GM12864 (cell line): Measurements from ENCODE around the gene PHTF2.
"Not testable (repeated sequence)": the region's sequence is repeated elsewhere in the genome, so short reads cannot be mapped to it uniquely, and the experiment has no call there.

Experiments used
- DNase-seq: peaks from one replicate; pipeline ENCODE4 v3.0.0-alpha.2; 2011; ENCODE audit warnings: low read depth
- H3K4me3 ChIP-seq: 2 replicates; pipeline ENCODE4 v1.5.1; 2011; ENCODE audit warnings: mild to moderate bottlenecking, low read depth, low read length, control low read depth
- TF ChIP-seq, protein P1 (sequence below): IDR thresholded peaks from 2 replicates; pipeline ENCODE4 v1.5.1; 2011; ENCODE audit warnings: low read depth, mild to moderate bottlenecking, moderate library complexity, low read length, control low read depth, inconsistent platforms; ENCODE audit errors: missing control alignments

PHTF2 gene

DNA sequence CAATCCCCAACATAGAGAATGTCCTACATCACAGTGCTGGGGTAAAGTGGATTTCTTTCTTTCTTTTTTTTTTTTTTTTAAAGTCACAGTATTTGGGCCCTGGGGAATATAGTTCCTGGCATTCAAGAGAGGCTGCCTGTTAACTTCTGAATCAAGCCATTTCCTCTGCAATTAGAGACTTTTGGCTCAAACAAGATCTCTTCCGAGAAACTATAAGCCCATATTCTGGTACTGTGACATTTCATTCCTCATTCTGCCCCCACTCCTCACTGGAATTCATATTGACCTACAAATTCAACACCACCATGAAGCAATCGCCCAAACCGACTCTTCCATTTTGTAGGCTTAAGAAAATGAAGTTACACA lies 187.4 kb downstream of the PHTF2 start:
- TF ChIP-seq, protein P1, sequence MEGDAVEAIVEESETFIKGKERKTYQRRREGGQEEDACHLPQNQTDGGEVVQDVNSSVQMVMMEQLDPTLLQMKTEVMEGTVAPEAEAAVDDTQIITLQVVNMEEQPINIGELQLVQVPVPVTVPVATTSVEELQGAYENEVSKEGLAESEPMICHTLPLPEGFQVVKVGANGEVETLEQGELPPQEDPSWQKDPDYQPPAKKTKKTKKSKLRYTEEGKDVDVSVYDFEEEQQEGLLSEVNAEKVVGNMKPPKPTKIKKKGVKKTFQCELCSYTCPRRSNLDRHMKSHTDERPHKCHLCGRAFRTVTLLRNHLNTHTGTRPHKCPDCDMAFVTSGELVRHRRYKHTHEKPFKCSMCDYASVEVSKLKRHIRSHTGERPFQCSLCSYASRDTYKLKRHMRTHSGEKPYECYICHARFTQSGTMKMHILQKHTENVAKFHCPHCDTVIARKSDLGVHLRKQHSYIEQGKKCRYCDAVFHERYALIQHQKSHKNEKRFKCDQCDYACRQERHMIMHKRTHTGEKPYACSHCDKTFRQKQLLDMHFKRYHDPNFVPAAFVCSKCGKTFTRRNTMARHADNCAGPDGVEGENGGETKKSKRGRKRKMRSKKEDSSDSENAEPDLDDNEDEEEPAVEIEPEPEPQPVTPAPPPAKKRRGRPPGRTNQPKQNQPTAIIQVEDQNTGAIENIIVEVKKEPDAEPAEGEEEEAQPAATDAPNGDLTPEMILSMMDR = no peak
- no peak for DNase-seq
- H3K4me3 ChIP-seq = no peak overlapping the region

DNA sequence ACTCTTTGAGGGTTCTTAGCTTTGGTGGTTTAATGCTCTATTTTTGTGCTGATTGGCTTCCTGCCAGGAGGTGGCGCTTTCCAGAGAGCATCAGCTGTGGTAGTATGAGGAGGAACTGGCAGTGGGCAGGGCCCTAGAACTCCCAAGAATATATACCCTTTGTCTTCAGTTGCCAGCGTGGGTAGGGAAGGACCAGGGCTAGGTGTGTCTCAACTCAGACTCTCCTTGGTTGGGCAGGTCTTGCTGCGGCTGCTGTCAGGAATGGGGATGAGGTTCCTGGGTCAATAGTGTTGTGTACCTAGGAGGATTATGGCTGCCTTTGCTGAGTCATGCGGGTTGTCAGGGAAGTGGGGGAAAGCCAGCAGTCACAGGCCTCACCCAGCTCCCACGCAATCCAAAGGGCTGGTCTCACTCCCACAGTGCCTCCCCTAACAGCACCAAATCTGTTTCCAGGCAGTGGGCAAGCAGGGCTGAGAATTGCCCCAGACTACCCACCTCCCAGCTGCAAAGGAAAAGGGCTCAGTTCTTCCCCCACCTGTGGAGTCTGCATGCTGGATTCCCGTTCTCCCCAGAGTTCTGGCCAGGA lies 191.5 kb downstream of the PHTF2 start:
- TF ChIP-seq, protein P1 = peak; percentile 44
- no peak overlapping the region for H3K4me3 ChIP-seq
- DNase-seq = no peak

DNA sequence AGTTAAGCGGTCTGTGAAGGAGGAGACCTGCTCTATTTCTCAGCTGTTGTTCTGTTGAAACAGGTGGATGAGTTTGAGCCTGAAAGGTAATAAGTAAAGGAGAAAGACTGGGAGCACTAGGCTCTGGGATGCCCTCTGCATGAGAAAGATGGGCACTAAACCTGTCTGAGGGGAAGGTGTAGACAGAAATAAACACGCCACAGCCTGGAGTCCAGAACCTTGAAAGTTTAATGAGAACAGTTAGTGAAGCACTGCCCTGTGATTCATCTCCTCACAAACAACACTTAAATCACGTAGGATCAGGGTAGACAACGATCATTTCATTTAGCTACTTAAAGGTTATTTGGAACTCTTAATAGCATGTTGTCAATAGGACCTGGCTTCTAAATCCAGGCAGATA lies 193.1 kb downstream of the PHTF2 start:
- TF ChIP-seq, protein P1 = no peak
- no peak overlapping the region for H3K4me3 ChIP-seq
- no peak for DNase-seq

DNA sequence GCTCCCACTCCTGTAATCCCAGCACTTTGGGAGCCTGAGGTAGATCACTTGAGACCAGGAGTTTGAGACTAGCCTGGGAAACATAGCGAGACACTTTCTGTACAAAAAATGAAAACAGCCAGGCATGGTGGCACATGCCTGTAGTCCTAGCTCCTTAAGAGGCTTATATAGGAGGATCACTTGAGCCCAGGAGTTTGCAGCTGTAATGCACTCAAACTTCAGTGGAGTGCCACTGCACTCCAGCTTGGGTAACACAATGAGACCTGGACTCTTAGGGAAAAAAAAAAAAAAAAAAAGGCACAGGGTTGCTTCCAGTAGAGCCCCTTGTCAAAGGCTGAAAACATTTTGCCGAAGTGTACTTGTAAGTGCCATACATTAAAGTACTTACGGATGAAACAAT lies 195.3 kb downstream of the PHTF2 start:
- no peak overlapping the region for H3K4me3 ChIP-seq
- TF ChIP-seq, protein P1 = no peak
- DNase-seq = no peak

DNA sequence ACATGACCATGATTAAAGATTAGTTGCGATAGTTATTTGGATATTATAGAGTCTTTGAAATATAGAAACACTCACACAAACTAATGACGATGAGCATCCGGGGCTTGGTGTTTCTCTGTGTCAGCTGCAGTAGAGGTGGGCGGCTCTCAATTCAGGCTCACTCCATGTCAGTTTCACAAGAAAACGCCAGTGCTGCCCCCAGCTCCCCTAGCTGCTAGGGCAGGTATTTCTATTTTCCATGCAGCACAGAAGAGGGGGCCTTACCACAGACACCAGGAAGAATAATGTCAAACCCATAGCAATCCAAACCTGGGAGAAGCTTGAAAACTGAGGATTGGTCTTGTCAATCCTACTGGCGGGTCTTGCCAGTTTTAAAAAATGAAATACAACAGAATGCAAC lies 197.1 kb downstream of the PHTF2 start:
- TF ChIP-seq, protein P1 = peak; percentile 17
- DNase-seq = no peak
- no peak overlapping the region for H3K4me3 ChIP-seq

DNA sequence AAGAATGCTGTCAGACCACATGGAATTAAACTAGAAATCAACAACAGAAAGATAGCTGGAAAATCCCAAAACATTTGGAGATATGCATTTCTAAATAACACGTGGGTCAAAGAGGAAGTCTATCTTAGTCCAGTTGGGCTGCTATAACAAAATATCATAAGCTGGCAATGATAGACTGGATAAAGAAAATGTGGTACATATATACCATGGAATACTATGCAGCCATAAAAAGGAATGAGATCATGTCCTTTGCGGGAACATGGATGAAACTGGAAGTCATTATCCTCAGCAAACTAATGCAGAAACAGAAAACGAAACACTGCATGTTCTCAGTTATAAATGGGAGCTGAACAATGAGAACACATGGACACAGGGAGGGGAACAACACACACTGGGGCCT lies 200.6 kb downstream of the PHTF2 start:
- not testable (repeated sequence) for DNase-seq, H3K4me3 ChIP-seq

DNA sequence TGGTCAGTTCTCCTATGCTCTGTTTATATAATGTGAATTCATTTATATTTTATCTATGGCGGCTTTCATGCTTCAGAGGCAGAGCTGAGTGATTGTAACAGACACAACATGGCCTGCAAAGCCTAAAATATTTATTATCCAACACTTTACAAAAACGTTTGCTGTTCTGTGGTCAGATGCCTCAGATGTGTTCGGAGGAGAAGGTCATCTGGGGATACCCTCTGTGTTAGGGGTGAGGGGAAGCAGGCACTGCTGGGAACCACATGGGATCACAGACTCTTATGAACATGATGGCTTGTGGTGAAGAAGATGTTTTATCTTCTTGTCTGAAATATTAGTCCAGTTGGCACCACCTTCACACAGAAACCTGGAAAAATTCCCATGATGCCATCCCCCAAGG lies 203.4 kb downstream of the PHTF2 start:
- no peak overlapping the region for H3K4me3 ChIP-seq
- TF ChIP-seq, protein P1 = no peak
- no peak for DNase-seq
